SJSA1 (cell line): Measurements from ENCODE around the gene RELB. TPM values are rescaled to one million over a fixed set of nuclear protein-coding genes. Genes with fewer than 3 reads are reported as not detected.
A peak's percentile ranks its signal among the peaks of the same experiment; 100 is the strongest.

Experiments used
- DNase-seq, 2 experiments: peaks; one replicate each; pipeline ENCODE4 v3.0.0-alpha.2; 2015 to 2020; ENCODE audit warnings: low spot score in 2 of 2, low read depth in 1 of 2
- H3K27ac ChIP-seq: fragments of 250-450 bp; sonication (Bioruptor Pico); 2 replicates; pipeline ENCODE4 v1.5.1; 2020; ENCODE audit warnings: mild to moderate bottlenecking, moderate library complexity
- H3K27me3 ChIP-seq: fragments of 250-450 bp; sonication (Bioruptor Pico); replicated peaks from 2 replicates; pipeline ENCODE4 v1.5.1; 2020; ENCODE audit warnings: mild to moderate bottlenecking, moderate library complexity
- H3K36me3 ChIP-seq: fragments of 250-450 bp; sonication (Bioruptor Pico); 2 replicates; pipeline ENCODE4 v1.5.1; 2020; ENCODE audit warnings: mild to moderate bottlenecking
- H3K4me1 ChIP-seq: fragments of 250-450 bp; sonication (Bioruptor Pico); replicated peaks from 2 replicates; pipeline ENCODE4 v1.6.1; 2021; ENCODE audit warnings: mild to moderate bottlenecking
- H3K4me3 ChIP-seq: fragments of 250-450 bp; sonication (Bioruptor Pico); 2 replicates; pipeline ENCODE4 v1.5.1; 2020; ENCODE audit warnings: mild to moderate bottlenecking
- H3K9me3 ChIP-seq: fragments of 250-450 bp; sonication (Bioruptor Pico); replicated peaks from 2 replicates; pipeline ENCODE4 v1.5.1; 2020; ENCODE audit warnings: mild to moderate bottlenecking
- total RNA-seq: library from RNA; depleted of rRNA; stranded (reverse); fragments of >200 nt; shearing (Covaris generic); gene quantifications from 2 replicates; pipeline ENCODE4 v1.2.3, GENCODE V29; 2014

The RELB gene
- total RNA-seq, 1 experiment from 2014 or later: 12.6 TPM

DNA sequence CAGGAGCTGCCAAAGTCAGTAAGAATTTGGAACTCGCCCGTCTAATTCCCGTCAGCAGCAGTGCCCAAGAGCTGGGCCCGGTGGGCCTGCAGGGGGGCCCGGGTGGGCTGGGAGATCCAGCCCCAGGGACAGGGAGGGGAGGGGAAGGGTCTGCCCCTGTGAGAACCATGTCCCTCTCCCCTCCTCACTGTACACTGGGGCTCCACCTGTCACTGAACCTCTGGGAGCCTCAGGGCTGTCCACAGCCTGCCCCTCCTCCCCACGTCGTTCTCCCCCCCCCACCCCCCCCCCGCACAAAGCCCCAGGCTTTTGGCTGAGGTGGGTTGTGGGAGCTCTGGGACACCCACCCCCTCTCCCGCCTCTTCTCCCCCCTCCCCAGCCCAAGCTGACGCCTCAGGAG, 66.8 kb downstream of the RELB start:
- DNase-seq: no peak
- Histone ChIP-seq H3K4me3 (no peak overlapping the region), H3K27ac (no peak overlapping the region), H3K9me3 (no peaks in the 10 kb centered on the region), H3K27me3 (no peaks in the 10 kb centered on the region), H3K4me1 (no peaks in the 10 kb centered on the region), H3K36me3 (peaks cover 63% of the 10 kb centered on the region)

GRCh38 chr19:45069056-45069455, 67.8 kb downstream of the RELB start:
- Histone ChIP-seq H3K9me3 (no peaks in the 10 kb centered on the region), H3K4me3 (no peak overlapping the region), H3K27ac (no peak overlapping the region), H3K36me3 (peaks cover 56% of the 10 kb centered on the region), H3K27me3 (no peaks in the 10 kb centered on the region), H3K4me1 (no peaks in the 10 kb centered on the region)
- DNase-seq: no peak

- Histone ChIP-seq H3K4me3 (no peak overlapping the region), H3K9me3 (no peaks in the 10 kb centered on the region), H3K36me3 (peaks cover 45% of the 10 kb centered on the region), H3K4me1 (no peaks in the 10 kb centered on the region), H3K27ac (no peak overlapping the region), H3K27me3 (no peaks in the 10 kb centered on the region)
- no peak for DNase-seq
These were observed 69.0 kb downstream of the RELB start for GRCh38 chr19:45070214-45070613.

GRCh38 chr19:45070861-45071544, 69.7 kb downstream of the RELB start:
- peaks cover 41% of the 10 kb centered on the region for H3K36me3 ChIP-seq
- DNase-seq: no peak
- H3K4me1 ChIP-seq: no peaks in the 10 kb centered on the region; the same call in 1 of the 2 replicates
- no peak overlapping the region for H3K27ac ChIP-seq
- H3K27me3 ChIP-seq: no peaks in the 10 kb centered on the region
- H3K4me3 ChIP-seq: no peak overlapping the region
- H3K9me3 ChIP-seq: no peaks in the 10 kb centered on the region

DNA sequence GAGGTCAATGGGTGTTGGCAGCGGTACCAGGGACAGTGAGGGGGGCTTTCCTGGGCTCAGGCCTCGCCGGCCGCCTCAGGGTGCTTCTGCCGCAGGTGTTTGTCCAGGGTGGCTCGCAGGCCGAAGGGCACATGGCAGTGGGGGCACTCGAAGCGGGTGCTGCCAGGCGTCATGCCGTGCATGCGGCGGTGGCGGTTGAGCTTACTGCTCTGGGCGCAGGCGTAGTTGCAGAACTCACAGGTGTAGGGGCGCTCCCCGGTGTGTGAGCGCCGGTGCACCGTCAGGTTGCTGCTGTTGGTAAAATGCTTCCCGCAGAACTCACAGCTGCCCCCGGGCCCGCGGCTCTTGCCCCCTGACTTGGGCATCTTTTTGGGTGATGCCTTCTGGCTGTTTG, 70.3 kb downstream of the RELB start:
- H3K27me3 ChIP-seq: no peaks in the 10 kb centered on the region
- H3K4me1 ChIP-seq: peaks cover 4% of the 10 kb centered on the region; the same call in 1 of the 2 replicates
- peaks cover 39% of the 10 kb centered on the region for H3K36me3 ChIP-seq
- no peaks in the 10 kb centered on the region for H3K9me3 ChIP-seq
- no peak overlapping the region for H3K27ac ChIP-seq
- no peak overlapping the region for H3K4me3 ChIP-seq
- no peak for DNase-seq

DNA sequence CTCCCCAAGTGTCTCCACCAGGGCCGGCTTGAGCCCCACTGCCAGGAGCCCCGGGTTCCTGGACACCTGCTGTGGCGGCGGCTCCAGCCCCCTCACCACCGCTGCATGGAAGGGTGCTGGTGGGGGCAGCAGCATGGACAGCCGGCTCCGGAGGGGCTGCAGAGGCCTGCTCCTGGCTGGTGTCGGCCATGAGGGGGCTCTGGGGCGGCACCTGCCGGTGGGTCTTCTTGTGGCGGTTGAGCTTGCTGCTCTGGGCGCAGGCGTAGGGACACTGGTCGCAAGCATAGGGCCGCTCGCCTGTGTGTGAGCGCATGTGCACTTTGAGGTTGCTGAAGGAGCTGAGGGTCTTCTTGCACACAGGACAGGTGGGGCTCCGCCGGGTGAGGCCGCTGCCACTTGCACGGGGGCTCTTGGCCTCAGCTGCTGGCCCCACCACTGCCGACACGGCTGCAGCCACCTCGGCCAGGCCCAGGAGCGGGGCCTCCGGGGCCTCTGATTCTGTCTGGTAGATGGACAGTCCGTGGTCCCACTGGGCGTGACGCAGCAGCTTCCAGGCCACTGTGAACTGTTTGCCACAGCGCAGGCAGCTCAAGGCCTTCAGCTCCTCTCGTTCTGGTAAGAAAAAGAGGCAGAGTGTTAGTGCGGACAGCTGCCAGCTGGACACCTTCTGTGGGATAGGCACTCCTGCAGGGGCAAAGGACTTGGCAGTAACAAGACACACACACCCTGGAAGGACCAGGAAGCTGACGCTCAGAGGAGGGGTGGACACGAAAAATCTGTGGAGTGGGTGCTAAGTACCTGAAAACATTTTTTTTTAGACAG, 70.9 kb downstream of the RELB start:
- Histone ChIP-seq H3K27me3 (no peaks in the 10 kb centered on the region), H3K27ac (no peak overlapping the region), H3K4me1 (peaks cover 4% of the 10 kb centered on the region; the same call in 1 of the 2 replicates), H3K9me3 (no peaks in the 10 kb centered on the region; the same call in 1 of the 2 replicates), H3K36me3 (peaks cover 33% of the 10 kb centered on the region), H3K4me3 (no peak overlapping the region)
- DNase-seq: no peak

GRCh38 chr19:45074744-45075300, 73.6 kb downstream of the RELB start:
- H3K36me3 ChIP-seq: peaks cover 16% of the 10 kb centered on the region
- peaks cover 9% of the 10 kb centered on the region for H3K4me1 ChIP-seq
- no peak for DNase-seq
- no peak overlapping the region for H3K4me3 ChIP-seq
- H3K9me3 ChIP-seq: no peaks in the 10 kb centered on the region; the same call in 1 of the 2 replicates
- no peaks in the 10 kb centered on the region for H3K27me3 ChIP-seq
- H3K27ac ChIP-seq: no peak overlapping the region

DNA sequence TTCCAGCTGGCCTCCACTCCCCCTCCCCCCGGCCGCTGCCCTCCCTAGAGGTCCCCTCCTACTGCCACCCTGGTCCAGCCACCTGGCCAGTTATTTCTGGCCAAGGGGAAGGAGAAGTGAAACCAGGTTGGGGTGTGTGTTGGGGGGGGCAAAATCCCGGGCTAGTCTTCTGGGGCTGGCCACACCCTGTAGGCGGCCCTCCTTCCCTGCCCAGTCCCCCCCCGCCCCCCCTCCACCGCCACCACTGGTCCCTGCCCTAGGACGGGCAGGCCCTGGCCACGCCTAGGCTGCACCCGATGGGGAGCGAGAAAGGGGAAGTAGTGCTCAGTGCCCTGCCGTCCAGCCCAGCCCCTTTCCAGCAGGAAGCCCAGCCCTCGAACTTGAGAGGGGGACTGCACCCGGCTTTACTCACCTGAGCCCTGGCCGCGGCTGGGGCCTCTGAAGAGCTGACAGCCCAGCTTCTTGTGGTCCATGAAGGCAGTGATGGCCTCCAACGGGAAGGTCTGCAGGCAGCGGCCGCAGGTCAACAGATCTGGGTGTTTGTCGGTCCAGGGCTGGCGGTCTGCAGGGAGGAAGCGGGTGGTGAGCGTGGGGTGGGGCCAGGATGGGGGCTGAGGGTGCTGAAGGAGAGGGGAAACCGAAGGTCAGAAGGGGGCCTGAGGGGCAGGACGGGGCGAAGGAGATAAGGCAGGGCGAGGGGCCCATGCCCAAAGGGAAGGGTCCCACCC, 74.2 kb downstream of the RELB start:
- Histone ChIP-seq H3K4me1 (peaks cover 15% of the 10 kb centered on the region), H3K36me3 (peaks cover 9% of the 10 kb centered on the region), H3K4me3 (no peak overlapping the region), H3K9me3 (no peaks in the 10 kb centered on the region; the same call in 1 of the 2 replicates), H3K27me3 (no peaks in the 10 kb centered on the region), H3K27ac (no peak overlapping the region)
- DNase-seq: no peak

GRCh38 chr19:45076029-45076850, 75.0 kb downstream of the RELB start, which contains the start of gene ZNF296:
TSS of gene ZNF296 (minus strand) at chr19:45076478. CDS start at chr19:45076373, 105 bp downstream.
- peaks cover 12% of the 10 kb centered on the region for H3K36me3 ChIP-seq
- no peaks in the 10 kb centered on the region; the same call in 1 of the 2 replicates for H3K9me3 ChIP-seq
- DNase-seq: no peak
- no peak within 1 kb of the TSS for H3K27ac ChIP-seq
- peak within 1 kb of the TSS; percentile 13; the same call in 1 of the 2 replicates for H3K4me3 ChIP-seq
- H3K27me3 ChIP-seq: no peaks in the 10 kb centered on the region
- H3K4me1 ChIP-seq: peaks cover 16% of the 10 kb centered on the region

DNA sequence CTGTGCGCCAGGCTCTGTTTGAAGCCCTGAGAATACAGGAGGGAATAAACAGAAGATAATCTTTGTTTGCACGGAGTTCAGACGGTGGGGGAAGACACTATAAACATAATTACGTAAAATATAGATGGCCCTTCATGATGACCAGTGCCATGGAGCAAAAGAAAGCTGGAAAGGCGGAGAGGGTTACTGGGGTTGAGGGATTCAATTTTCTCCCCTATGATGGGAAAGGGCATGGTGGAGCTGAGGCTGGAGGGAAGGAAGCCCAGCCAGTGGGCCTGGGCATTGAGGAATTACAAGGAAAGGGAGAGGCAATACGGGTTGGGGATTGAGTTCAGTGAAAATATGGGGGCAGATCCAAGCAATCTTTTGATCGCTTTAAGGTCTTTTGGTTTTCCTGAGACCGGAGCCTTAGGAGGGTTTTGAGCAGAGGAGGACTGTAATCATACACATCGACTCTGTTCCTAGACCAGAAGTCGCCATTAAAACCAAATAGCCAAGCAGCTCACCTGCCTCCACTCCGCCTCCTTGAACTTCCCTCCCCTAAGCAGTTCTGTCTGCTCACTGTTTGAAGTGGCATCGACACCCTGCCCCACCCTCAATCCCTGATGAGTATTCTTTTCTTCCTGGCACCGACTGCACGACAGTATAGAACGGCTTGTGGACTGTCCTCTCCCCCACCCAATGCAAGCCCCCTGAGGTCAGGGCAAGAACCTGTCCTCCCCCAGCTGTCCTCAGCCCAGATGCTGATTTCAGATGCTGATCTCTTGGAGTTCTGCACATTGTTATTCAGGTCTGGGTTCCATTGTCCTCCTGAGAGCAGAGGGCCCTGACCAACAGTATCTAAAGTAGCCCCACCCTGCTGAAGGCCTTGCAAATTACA, 75.8 kb downstream of the RELB start:
- H3K27ac ChIP-seq: no peak overlapping the region
- peaks cover 16% of the 10 kb centered on the region for H3K4me1 ChIP-seq
- H3K27me3 ChIP-seq: no peaks in the 10 kb centered on the region
- DNase-seq: no peak
- H3K9me3 ChIP-seq: no peaks in the 10 kb centered on the region; the same call in 1 of the 2 replicates
- no peak overlapping the region for H3K4me3 ChIP-seq
- H3K36me3 ChIP-seq: peaks cover 17% of the 10 kb centered on the region

DNA sequence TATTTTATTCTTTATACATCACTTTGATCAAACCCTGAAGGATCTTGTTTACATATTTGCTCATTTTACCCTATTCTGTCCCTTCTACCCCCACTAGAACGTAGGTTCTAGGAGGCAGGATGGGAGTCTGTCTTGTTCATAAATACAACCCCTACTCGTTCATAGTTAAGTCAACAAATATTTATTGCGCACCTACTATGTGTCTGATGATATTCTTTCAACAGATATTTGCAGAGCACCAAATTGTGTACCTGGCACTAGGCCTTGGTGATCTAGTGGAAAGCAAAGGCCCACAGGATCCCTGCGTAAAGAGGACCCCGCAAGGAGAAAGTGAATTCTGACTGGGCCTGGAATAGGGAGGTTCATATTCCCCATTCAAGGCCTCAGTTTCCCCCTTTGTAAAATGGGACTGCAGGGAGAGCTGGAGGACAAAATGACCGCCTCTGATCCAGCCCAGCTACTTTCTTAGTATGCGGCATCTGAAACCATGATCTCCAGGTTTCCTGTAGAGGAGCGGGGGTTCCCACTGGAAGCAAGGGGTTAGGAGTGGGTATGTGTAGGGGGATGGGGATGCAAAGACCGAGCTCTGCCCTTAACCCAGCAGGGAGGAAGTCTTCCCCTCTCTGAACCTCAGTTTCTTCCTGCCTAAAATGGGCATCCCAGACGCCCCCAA, 77.3 kb downstream of the RELB start:
- Histone ChIP-seq H3K36me3 (peaks cover 26% of the 10 kb centered on the region), H3K4me3 (peak overlapping the region; percentile 77), H3K27me3 (no peaks in the 10 kb centered on the region), H3K9me3 (no peaks in the 10 kb centered on the region; the same call in 1 of the 2 replicates), H3K4me1 (peaks cover 16% of the 10 kb centered on the region), H3K27ac (no peak overlapping the region)
- no peak for DNase-seq
